NK-92 (cell line): ENCODE measurements around the gene SIRT1.
"Not testable (repeated sequence)": the region's sequence is repeated elsewhere in the genome, so short reads cannot be mapped to it uniquely, and the experiment has no call there.

ENCODE experiments used
- DNase-seq: peaks from one replicate; lab custom pipeline; 2025; ENCODE audit not compliant: unreplicated experiment; lab: John Stamatoyannopoulos, UW

Gene SIRT1

GRCh38 chr10:67884313-67884841 lies at the start of gene SIRT1:
SIRT1 (plus strand) TSS chr10:67884656; CDS start chr10:67884722, 66 bp downstream.
- DNase-seq, result peak; percentile 70

GRCh38 chr10:67835541-67836394 lies 48.7 kb upstream of the SIRT1 start:
- DNase-seq, result not testable (repeated sequence)

DNA sequence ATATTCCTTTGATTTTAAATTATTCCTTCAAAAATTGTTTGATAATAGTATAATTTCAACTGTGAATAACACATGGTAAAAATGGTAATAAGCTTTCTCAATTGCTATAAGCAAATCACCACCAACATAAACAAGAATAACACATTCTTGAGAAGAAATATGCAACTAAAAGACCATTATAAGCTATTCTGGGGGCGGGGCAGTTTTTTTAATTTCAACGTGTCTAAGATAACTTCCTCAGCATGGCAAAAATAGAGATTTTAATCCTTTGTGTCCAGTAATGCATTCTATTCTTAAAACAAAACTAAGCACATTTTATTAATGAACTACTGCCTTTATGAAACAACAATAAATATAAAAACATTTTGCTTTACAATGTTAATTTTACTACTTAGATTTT lies 48.0 kb upstream of the SIRT1 start:
- no peak for DNase-seq

DNA sequence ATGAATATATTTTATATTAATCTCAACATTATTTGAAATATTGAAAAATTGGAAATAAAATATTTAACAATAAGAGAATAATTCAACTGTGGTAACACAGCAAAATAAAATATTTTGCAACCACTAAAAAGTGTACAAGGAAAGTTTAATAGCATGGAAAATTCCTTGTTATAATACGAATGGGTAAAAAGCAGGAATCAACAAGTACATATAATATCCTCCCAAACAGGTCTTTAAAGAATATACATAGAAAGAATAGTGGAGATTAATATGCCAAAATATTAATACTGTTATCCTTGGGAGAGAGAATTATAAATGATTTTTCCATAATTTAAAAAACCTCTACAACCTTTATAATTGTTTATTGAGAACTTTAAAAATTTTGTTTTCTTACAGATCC lies 47.5 kb upstream of the SIRT1 start:
- DNase-seq, result no peak

- DNase-seq, result no peak
These were observed 46.7 kb upstream of the SIRT1 start, which contains the start of gene DNAJC12 for GRCh38 chr10:67837541-67838314. DNAJC12 (minus strand) TSS chr10:67838188; CDS start chr10:67838011, 177 bp downstream.

DNA sequence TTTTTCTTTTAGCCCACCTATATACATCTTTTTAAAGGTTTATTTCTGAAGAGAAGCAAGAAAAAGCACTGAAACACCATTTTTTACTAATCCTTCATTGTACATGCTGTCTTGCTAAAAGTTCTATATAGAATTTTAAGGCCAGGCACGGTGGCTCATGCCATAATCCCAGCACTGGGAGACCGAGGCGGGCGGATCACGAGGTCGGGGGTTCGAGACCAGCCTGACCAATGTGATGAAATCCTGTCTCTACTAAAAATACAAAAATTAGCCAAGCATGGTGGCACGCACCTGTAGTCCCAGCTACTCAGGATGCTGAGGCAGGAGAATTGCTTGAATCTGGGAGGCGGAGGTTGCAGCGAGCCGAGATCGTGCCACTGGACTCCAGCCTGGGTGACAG lies 44.9 kb upstream of the SIRT1 start:
- not testable (repeated sequence) for DNase-seq

GRCh38 chr10:67839951-67840350 lies 44.5 kb upstream of the SIRT1 start:
- no peak for DNase-seq

- no peak for DNase-seq
These were observed 42.7 kb upstream of the SIRT1 start for GRCh38 chr10:67841737-67842136.

- DNase-seq, result no peak
These were observed 41.2 kb upstream of the SIRT1 start for GRCh38 chr10:67843284-67843683.

DNA sequence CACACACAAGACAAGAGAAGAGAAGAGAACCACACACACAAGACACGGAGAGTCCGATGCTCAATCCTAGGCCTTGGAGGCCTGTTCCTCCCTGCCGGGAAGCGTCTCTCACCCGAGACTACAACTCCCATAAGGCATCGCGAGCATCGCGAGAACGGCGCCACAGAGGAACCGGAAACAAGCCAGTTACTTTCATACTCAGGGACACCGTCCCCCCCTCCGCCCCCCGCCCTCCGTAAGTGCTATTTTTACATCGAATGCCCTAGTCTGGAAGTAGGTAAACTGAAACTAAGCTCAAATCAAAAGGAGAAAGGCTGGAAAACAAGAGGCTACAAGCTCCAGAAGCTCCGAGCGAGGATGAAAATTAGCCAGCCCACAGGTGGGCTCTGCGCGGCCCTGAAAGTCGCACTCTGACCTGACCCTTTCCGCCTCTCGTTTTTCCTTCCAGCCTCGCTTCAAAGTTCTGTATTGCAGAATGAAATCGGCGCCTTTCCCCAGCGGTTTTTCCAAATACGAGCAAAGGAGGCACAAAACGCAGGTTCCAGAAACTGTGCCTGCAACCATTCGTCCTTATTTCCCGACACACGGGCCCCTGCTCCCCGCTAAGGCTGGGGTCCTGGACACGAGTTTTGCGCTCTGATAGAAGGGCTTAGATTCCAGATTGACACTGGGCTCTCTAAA lies 35.0 kb upstream of the SIRT1 start:
- peak; percentile 51 for DNase-seq

DNA sequence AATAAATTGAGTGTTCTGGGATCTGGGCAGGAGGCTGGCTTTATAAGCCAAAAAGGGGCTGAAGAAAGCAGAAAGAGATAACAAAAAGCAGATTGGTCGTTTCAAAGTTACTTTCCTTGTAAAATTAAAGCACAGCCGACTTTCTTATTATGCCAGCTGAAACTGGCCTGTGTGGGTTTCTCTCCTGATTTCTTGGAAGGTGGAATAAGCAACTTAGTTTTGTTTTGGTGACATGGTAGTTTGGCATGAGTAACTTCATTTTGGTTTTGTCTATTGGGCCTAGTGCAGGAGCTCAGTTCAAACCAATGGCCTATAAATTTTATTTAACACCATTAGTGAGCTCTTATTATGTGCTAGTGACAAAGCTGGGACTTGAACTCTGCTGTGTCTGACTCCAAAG lies 33.3 kb upstream of the SIRT1 start:
- no peak for DNase-seq

- no peak for DNase-seq
These were observed 31.7 kb upstream of the SIRT1 start for GRCh38 chr10:67852761-67853160.

- no peak for DNase-seq
These were observed 30.9 kb upstream of the SIRT1 start for GRCh38 chr10:67853512-67853911.

GRCh38 chr10:67858971-67859370 lies 25.5 kb upstream of the SIRT1 start:
- DNase-seq, result no peak

DNA sequence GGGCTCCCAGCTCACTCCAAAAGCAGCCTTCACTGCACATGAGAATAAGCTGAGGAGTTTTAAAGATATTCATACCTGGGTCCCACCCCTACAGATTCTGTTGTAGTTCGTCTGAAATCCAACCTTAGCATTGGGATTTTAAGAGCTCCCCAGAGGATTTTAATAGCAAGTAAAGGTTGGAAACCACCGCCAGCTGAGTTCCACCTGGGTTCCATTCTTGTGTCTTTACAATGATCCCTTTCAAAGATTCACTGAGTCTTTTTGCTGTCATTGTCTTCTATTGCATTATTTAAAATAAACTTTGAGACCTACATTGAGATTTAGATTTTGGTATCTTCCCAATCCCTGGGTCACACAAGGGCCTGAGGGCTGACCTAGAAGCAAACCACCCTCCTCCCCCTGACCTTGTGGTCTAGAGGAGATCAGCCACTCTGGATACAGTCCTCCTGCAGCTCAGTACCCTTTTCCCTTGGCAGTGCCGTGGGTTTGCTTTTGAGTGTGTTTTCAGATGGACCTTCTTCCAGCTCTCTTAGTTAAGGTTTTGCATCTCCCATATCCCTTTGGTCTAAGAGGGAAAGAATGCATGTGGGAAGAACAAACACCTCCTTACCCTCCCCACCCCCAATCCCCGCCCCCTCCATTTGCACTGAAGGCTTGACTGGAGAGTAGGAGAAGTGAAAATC lies 22.6 kb upstream of the SIRT1 start:
- DNase-seq, result no peak

DNA sequence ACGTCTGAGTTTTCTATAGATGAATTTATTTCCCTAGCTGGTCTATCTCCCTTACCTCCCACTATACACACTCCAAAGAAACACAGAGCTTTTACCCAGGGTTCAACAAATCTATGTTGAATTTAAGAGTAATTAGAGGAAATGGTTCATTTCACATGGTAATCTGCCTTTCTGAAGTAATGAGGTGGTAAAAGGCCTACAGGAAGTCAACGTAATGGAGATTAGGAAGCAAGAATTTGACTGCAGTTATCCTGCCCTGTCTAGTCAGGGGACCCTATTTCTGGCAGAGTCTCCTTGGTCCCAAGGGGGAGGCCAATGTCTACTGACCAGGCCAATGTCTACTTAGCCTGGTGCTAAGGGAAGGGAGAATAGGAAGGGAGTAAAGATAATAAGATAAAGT lies 21.4 kb upstream of the SIRT1 start:
- DNase-seq, result no peak

- no peak for DNase-seq
These were observed 19.7 kb upstream of the SIRT1 start for GRCh38 chr10:67864607-67865371.

- DNase-seq, result no peak
These were observed 16.3 kb upstream of the SIRT1 start for GRCh38 chr10:67868132-67868531.

DNA sequence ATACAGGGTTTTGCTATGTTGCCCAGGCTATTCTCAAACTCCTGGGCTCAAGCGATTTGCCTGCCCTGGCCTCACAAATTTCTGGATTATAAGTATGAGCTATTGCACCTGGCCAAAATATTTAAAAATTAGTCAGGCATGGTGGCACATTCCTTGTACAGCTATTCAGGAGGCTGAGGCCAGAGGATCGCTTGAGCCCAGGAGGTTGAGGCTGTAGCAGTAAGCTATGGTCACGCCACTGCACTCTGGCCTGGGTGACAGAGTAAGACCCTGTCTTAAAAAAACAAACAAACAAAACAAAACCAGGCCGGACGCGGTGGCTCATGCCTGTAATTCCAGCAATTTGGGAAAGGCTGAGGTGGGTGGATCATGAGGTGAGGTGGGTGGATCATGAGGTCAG lies 14.5 kb upstream of the SIRT1 start:
- DNase-seq, result no peak
